ENCODE data around the gene PAK2. TPM values are rescaled to one million over a fixed set of nuclear protein-coding genes. Genes with fewer than 3 reads are reported as not detected.
A peak's percentile ranks its signal among the peaks of the same experiment; 100 is the strongest.

Gene PAK2
- total and polyA plus RNA-seq, 10 donors = 21.2 to 113 (median 99.9) TPM

DNA sequence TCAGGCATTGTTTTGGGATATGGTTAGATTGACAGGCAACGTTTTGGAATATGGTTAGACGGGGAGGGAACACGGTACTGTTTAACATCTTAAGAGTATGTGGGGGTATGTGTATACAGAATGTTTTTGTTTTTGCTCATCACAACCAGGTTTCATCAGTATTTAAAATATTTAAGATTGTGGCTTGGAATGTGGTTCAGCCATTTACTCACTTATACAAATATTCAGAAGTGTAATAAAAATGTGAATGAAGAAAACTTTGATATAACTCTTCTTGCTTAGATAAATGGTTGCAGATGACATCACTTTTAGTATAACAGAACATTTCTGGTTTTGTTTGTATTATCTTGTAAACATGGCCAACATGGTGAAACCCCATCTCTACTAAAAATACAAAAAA is 3.9 kb upstream of the PAK2 start:
- no peaks in the 10 kb centered on the region for H3K9me3 ChIP-seq
- TF ChIP-seq POLR2A (IDR thresholded peaks at IDR 0.05) = no peak
- no peak for TF ChIP-seq POLR2AphosphoS5 (IDR thresholded peaks at IDR 0.05)
- TF ChIP-seq, protein P1, sequence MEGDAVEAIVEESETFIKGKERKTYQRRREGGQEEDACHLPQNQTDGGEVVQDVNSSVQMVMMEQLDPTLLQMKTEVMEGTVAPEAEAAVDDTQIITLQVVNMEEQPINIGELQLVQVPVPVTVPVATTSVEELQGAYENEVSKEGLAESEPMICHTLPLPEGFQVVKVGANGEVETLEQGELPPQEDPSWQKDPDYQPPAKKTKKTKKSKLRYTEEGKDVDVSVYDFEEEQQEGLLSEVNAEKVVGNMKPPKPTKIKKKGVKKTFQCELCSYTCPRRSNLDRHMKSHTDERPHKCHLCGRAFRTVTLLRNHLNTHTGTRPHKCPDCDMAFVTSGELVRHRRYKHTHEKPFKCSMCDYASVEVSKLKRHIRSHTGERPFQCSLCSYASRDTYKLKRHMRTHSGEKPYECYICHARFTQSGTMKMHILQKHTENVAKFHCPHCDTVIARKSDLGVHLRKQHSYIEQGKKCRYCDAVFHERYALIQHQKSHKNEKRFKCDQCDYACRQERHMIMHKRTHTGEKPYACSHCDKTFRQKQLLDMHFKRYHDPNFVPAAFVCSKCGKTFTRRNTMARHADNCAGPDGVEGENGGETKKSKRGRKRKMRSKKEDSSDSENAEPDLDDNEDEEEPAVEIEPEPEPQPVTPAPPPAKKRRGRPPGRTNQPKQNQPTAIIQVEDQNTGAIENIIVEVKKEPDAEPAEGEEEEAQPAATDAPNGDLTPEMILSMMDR (IDR thresholded peaks at IDR 0.05 in 8 of 11, conservative IDR thresholded peaks at IDR 0.05 in 3 of 11) = no peak
- 88 to 97% (median 96%) methylated on average over 3 of the region's 3 CpGs for WGBS, 5 donors
- intact Hi-C loops (cut with DNase I; ENCODE audit: low total_unique reads) = no loop called here
- no peak overlapping the region for H3K27ac ChIP-seq
- H3K4me3 ChIP-seq = no peak overlapping the region
- H3K36me3 ChIP-seq = peaks cover 0 to 23% (median 0%) of the 10 kb centered on the region in 6 donors
- no peak for DNase-seq
- no peaks in the 10 kb centered on the region for H3K27me3 ChIP-seq (replicated peaks in 1 of 7)
- peaks cover 0 to 11% (median 6%) of the 10 kb centered on the region in 6 donors for H3K4me1 ChIP-seq

DNA sequence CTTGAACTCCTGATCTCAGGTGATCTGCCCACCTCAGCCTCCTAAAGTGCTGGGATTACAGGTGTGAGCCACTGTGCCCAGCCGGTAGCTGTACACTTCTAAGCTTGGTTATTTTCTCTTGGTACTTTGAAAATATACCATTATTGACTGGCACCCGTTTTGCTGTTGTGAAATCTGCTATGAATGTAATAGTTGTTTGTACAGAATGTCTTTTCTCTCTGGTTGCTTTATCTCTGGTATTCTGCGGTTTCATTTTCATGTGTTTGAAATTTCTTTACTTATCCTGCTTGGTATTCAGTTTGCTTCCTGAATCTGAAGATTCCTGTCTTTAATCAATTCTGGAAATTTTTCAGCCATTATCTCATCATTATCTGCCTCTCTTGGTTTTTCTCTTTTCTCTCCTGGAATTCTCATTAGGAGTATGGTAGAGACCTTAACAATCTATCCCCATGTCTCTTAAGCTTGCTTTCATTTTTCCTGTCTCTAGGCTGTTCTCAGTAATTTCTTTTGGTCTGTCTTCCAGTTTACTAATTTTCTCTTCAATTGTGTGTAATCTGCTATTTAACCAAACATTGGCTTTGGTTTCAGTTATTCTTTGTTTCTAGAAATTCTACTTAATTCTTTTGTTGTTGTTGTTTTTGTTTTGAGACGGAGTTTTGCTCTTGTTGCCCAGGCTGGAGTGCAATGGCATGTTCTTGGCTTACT is 2.8 kb upstream of the PAK2 start:
- Histone ChIP-seq H3K27ac (no peak overlapping the region), H3K4me1 (peaks cover 9 to 22% (median 15%) of the 10 kb centered on the region in 6 donors), H3K9me3 (no peaks in the 10 kb centered on the region), H3K4me3 (no peak overlapping the region), H3K36me3 (peaks cover 0 to 14% (median 0%) of the 10 kb centered on the region in 6 donors), H3K27me3 (replicated peaks in 1 of 7) (no peaks in the 10 kb centered on the region)
- WGBS, 5 donors = 90 to 97% (median 93%) methylated on average over 4 of the region's 4 CpGs
- intact Hi-C loops (cut with DNase I; ENCODE audit: low total_unique reads) = no loop called here
- no peak for DNase-seq
- TF ChIP-seq POLR2AphosphoS5 (IDR thresholded peaks at IDR 0.05) (no peak), POLR2A (IDR thresholded peaks at IDR 0.05) (no peak)
- TF ChIP-seq, protein P1 (IDR thresholded peaks at IDR 0.05 in 8 of 11, conservative IDR thresholded peaks at IDR 0.05 in 3 of 11) = no peak

DNA sequence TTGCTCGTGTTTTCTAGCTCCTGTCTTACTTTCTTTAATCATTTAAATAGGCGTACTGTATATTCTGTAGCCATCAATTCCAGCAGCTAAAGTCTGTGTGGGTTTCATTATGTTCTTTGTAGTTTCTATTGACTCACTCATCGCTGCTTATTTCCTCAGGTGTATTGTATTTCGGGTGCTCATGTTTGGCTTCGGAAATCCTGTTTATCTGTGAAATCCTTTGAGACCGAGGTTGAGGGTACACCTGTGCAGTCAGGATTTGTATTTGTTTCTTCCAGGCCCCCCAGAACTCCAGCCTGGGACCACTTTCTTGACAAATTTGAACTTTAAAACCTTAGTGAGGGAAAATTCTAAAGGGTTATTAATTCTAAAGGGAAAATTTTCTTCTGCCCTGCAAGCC is 2.0 kb upstream of the PAK2 start:
- peaks cover 0 to 13% (median 0%) of the 10 kb centered on the region in 6 donors for H3K36me3 ChIP-seq
- intact Hi-C loops (cut with DNase I; ENCODE audit: low total_unique reads) = no loop called here
- no peak overlapping the region for H3K4me3 ChIP-seq
- H3K27ac ChIP-seq = no peak overlapping the region
- H3K4me1 ChIP-seq = peaks cover 12 to 30% (median 23%) of the 10 kb centered on the region in 6 donors
- TF ChIP-seq POLR2A (IDR thresholded peaks at IDR 0.05) = no peak
- 88 to 97% (median 92%) methylated on average over 6 of the region's 6 CpGs for WGBS, 5 donors
- H3K9me3 ChIP-seq = no peaks in the 10 kb centered on the region
- DNase-seq = no peak
- H3K27me3 ChIP-seq (replicated peaks in 1 of 7) = no peaks in the 10 kb centered on the region

DNA sequence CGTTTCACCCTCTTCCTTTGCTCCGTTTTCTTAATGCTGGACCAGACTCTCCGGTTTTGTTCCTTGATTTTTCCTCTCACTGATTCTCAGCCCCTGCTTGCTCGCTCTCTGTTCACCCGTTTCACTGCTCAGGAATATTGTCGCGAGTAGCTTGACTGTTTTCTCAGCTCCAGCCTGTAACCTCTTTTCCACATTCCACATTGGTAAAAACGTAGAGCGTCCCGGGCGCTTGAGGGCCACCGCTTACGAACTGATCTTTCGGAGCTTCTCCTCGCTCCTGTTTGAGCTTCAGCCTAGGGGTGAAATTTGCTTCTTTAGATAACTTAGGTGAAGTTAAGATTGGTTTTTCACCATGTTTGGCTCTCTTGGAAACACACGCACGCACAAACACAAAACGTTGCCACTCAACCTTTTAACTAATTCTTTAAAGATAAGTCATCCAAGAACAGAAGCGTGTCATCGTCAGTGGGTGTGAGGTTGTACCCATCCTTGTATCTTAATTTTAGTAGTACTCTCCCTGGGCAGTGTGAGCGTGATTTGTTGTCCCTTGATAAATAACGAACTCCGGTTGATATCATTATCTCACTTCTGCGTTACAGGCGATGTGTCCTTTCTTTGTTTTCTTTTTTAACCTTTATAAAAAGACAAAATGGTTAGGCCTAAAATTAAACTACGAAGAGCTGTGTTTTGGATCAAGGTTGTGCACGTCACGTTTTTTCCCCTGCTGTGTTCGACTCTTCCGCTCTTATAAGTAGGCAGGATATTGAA is 1.0 kb downstream of the PAK2 start:
- Histone ChIP-seq H3K36me3 (peaks cover 0 to 6% (median 0%) of the 10 kb centered on the region in 6 donors), H3K4me1 (peaks cover 19 to 60% (median 50%) of the 10 kb centered on the region in 6 donors), H3K4me3 (peak overlapping the region; percentile 74 to 92 (median 88)), H3K9me3 (no peaks in the 10 kb centered on the region), H3K27me3 (replicated peaks in 1 of 7) (no peaks in the 10 kb centered on the region), H3K27ac (peak overlapping the region; percentile 95 to 100 (median 98))
- WGBS, 5 donors = 0 to 1% (median 1%) methylated on average over 30 of the region's 30 CpGs
- intact Hi-C loops (cut with DNase I; ENCODE audit: low total_unique reads) = no loop called here
- peak; percentile 76 for DNase-seq
- TF ChIP-seq POLR2AphosphoS5 (IDR thresholded peaks at IDR 0.05) = no peak
- no peak for TF ChIP-seq POLR2A (IDR thresholded peaks at IDR 0.05)
- TF ChIP-seq, protein P1 (IDR thresholded peaks at IDR 0.05 in 8 of 11, conservative IDR thresholded peaks at IDR 0.05 in 3 of 11) = no peak
